ENCODE results near the gene THSD4. TPM values are rescaled to one million over a fixed set of nuclear protein-coding genes. Genes with fewer than 3 reads are reported as not detected.

THSD4 gene
- total RNA-seq, 1 experiment from 2014 or later = 0.29 TPM

DNA sequence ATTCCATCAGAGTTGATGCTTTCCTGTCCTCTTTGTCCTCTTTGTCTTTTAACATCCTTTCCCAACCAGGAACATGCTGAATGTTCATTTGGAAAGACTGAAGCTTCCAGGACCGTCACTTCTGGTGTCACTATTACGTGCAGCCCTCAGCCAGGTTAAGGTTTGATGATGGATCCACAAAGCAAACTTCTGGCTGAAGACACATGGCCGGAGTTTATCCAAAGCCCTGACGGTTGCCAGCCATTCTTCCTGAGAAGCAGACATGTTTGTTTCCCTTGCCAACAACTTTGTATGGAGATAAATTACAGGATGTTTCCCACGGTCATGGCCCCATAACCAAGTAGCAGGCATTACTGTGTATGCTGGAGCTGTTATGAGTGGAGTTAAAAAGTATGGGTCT lies 236.9 kb downstream of the THSD4 start:
- no TSS peak for BruUV-seq (replicated peaks)
- H3K4me1 Mint-ChIP-seq (ENCODE audit: low read depth, unreplicated experiment) = peaks cover 8% of the 10 kb centered on the region
- Histone ChIP-seq H3K36me3 (ENCODE audit: control insufficient read depth, insufficient read depth, low read length) (no peaks in the 10 kb centered on the region), H3K4me1 (no peaks in the 10 kb centered on the region), H3K9me3 (no peaks in the 10 kb centered on the region), H3K4me3 (ENCODE audit: low read depth, low read length) (no peak overlapping the region), H3K27me3 (replicated peaks; ENCODE audit: control insufficient read depth, insufficient read depth, low read length) (0 out of 2 replicates have a peak, but pooled peaks cover 1% of the 10 kb centered on the region)
- no peak overlapping the region for H3K27ac Mint-ChIP-seq (ENCODE audit: unreplicated experiment)
- peaks cover 24% of the 10 kb centered on the region for H3K27me3 Mint-ChIP-seq (ENCODE audit: insufficient read depth, unreplicated experiment)
- CTCF ChIA-PET = no interaction called here
- no peaks in the 10 kb centered on the region for H3K9me3 Mint-ChIP-seq (ENCODE audit: unreplicated experiment)
- POLR2A ChIA-PET = no interaction called here
- DNase-seq = no peak
- intact Hi-C loops (cut with micrococcal nuclease; ENCODE audit: unreplicated experiment) = no loop called here
- no peaks in the 10 kb centered on the region for H3K36me3 Mint-ChIP-seq (ENCODE audit: insufficient read depth, unreplicated experiment)
- no peak overlapping the region for H3K4me3 Mint-ChIP-seq (ENCODE audit: unreplicated experiment)
- no peak for TF ChIP-seq CTCF (IDR thresholded peaks at IDR 0.05; ENCODE audit: insufficient read depth in 1 of 2, low read depth in 1 of 2, low read length in 1 of 2, severe bottlenecking in 1 of 2, unreplicated experiment in 1 of 2)

- intact Hi-C loops (cut with micrococcal nuclease; ENCODE audit: unreplicated experiment) = no loop called here
- CTCF ChIA-PET = no interaction called here
- 0 out of 2 replicates have a peak, but pooled peaks cover 1% of the 10 kb centered on the region for H3K27me3 ChIP-seq (replicated peaks; ENCODE audit: control insufficient read depth, insufficient read depth, low read length)
- no peak overlapping the region for H3K4me3 ChIP-seq (ENCODE audit: low read depth, low read length)
- no peaks in the 10 kb centered on the region for H3K36me3 ChIP-seq (ENCODE audit: control insufficient read depth, insufficient read depth, low read length)
- no peak for TF ChIP-seq CTCF (IDR thresholded peaks at IDR 0.05; ENCODE audit: insufficient read depth in 1 of 2, low read depth in 1 of 2, low read length in 1 of 2, severe bottlenecking in 1 of 2, unreplicated experiment in 1 of 2)
- no peak for DNase-seq
- Mint-ChIP-seq H3K4me1 (ENCODE audit: low read depth, unreplicated experiment) (peaks cover 8% of the 10 kb centered on the region), H3K9me3 (ENCODE audit: unreplicated experiment) (no peaks in the 10 kb centered on the region), H3K27ac (ENCODE audit: unreplicated experiment) (no peak overlapping the region), H3K4me3 (ENCODE audit: unreplicated experiment) (no peak overlapping the region), H3K36me3 (ENCODE audit: insufficient read depth, unreplicated experiment) (no peaks in the 10 kb centered on the region), H3K27me3 (ENCODE audit: insufficient read depth, unreplicated experiment) (peaks cover 20% of the 10 kb centered on the region)
- H3K4me1 ChIP-seq = no peaks in the 10 kb centered on the region
- no peaks in the 10 kb centered on the region for H3K9me3 ChIP-seq
- POLR2A ChIA-PET = no interaction called here
- no TSS peak for BruUV-seq (replicated peaks)
Observed at GRCh38 chr15:71352765-71353164, 237.5 kb downstream of the THSD4 start.

GRCh38 chr15:71353171-71353570 lies 237.9 kb downstream of the THSD4 start:
- peaks cover 8% of the 10 kb centered on the region for H3K4me1 Mint-ChIP-seq (ENCODE audit: low read depth, unreplicated experiment)
- no peak overlapping the region for H3K4me3 Mint-ChIP-seq (ENCODE audit: unreplicated experiment)
- CTCF ChIA-PET = no interaction called here

More at GRCh38 chr15:71353171-71353570, 237.9 kb downstream of the THSD4 start:
- Histone ChIP-seq H3K27me3 (replicated peaks; ENCODE audit: control insufficient read depth, insufficient read depth, low read length) (0 out of 2 replicates have a peak, but pooled peaks cover 1% of the 10 kb centered on the region), H3K4me3 (ENCODE audit: low read depth, low read length) (no peak overlapping the region), H3K9me3 (no peaks in the 10 kb centered on the region), H3K36me3 (ENCODE audit: control insufficient read depth, insufficient read depth, low read length) (no peaks in the 10 kb centered on the region), H3K4me1 (no peaks in the 10 kb centered on the region)
- no peaks in the 10 kb centered on the region for H3K9me3 Mint-ChIP-seq (ENCODE audit: unreplicated experiment)
- H3K27ac Mint-ChIP-seq (ENCODE audit: unreplicated experiment) = no peak overlapping the region
- no peak for DNase-seq
- no TSS peak for BruUV-seq (replicated peaks)
- intact Hi-C loops (cut with micrococcal nuclease; ENCODE audit: unreplicated experiment) = no loop called here
- no peak for TF ChIP-seq CTCF (IDR thresholded peaks at IDR 0.05; ENCODE audit: insufficient read depth in 1 of 2, low read depth in 1 of 2, low read length in 1 of 2, severe bottlenecking in 1 of 2, unreplicated experiment in 1 of 2)
- H3K36me3 Mint-ChIP-seq (ENCODE audit: insufficient read depth, unreplicated experiment) = no peaks in the 10 kb centered on the region
- H3K27me3 Mint-ChIP-seq (ENCODE audit: insufficient read depth, unreplicated experiment) = peaks cover 20% of the 10 kb centered on the region
- POLR2A ChIA-PET = no interaction called here
